ENCODE data around the gene ZNF32.

DNA sequence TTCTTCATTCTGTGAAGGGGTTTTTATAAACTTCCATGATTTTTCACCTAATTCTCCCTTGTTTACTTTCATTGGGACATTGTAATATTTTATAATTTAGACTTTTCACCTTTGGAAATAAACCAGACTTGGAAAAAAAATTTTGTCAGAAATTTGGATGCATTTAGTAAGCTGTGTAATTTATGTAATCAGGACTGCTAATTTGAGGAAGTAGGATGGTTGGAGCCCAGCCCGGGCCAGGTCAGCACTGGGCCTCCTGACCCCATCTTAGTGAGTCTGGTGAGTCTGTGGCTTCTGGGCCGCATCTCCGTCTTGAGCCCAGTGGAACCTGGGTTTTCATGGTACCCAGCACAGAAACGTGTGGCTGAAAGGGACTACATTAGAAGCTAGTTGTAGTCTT is 27.6 kb upstream of the ZNF32 start:
- TF ChIP-seq, protein P1, sequence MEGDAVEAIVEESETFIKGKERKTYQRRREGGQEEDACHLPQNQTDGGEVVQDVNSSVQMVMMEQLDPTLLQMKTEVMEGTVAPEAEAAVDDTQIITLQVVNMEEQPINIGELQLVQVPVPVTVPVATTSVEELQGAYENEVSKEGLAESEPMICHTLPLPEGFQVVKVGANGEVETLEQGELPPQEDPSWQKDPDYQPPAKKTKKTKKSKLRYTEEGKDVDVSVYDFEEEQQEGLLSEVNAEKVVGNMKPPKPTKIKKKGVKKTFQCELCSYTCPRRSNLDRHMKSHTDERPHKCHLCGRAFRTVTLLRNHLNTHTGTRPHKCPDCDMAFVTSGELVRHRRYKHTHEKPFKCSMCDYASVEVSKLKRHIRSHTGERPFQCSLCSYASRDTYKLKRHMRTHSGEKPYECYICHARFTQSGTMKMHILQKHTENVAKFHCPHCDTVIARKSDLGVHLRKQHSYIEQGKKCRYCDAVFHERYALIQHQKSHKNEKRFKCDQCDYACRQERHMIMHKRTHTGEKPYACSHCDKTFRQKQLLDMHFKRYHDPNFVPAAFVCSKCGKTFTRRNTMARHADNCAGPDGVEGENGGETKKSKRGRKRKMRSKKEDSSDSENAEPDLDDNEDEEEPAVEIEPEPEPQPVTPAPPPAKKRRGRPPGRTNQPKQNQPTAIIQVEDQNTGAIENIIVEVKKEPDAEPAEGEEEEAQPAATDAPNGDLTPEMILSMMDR (conservative IDR thresholded peaks at IDR 0.05; ENCODE audit: low read depth, low read length) = no peak
- no peak for TF ChIP-seq EZH2phosphoT487 (IDR thresholded peaks at IDR 0.05; ENCODE audit: borderline replicate concordance, low read length)
- no peak for TF ChIP-seq EZH2 (IDR thresholded peaks at IDR 0.05; ENCODE audit: low read length, unreplicated experiment)
